GM12878 (cell line): ENCODE data around the gene KDM6B. TPM values are rescaled to one million over a fixed set of nuclear protein-coding genes. Genes with fewer than 3 reads are reported as not detected.

Experiments used
- ATAC-seq: fragments of 200-7000 bp; cut with Tn5 transposase; 3 replicates; pipeline ENCODE4 v1.9.1; 2020; ENCODE audit warnings: mild to moderate bottlenecking, moderate library complexity
- BruUV-seq: library from RNA; stranded (reverse); fragments of 400-500 nt; replicated peaks from 2 replicates; lab custom pipeline; 2021; lab: Mats Ljungman, UMichigan
- CTCF ChIA-PET: fragments of 300-600 bp; sonication (Branson Sonifier 250); formaldehyde crosslinking; extraction: SDS; loops from one replicate; lab custom pipeline; 2021; ENCODE audit warnings: inconsistent platforms; lab: Yijun Ruan, JAX
- POLR2A ChIA-PET: fragments of 350-600 bp; formaldehyde crosslinking; extraction: SDS; loops from one replicate; lab custom pipeline; 2021; ENCODE audit warnings: inconsistent platforms; lab: Charles Lee
- RAD21 ChIA-PET: fragments of 300-600 bp; sonication (Branson Sonifier 250); formaldehyde crosslinking; loops from one replicate; lab custom pipeline; 2023; ENCODE audit warnings: antibody characterized with exemption; ENCODE audit not compliant: unreplicated experiment; lab: Charles Lee
- SMC1A ChIA-PET: fragments of 300-600 bp; sonication (Branson Sonifier 250); formaldehyde crosslinking; loops from one replicate; lab custom pipeline; 2023; ENCODE audit not compliant: unreplicated experiment, uncharacterized antibody; lab: Charles Lee
- DNase-seq: peaks from one replicate; pipeline ENCODE4 v3.0.0-alpha.2; 2011; ENCODE audit warnings: low read depth, low spot score
- FAIRE-seq: peaks from 3 replicates; lab custom pipeline; 2011; peaks lifted over from hg19 to GRCh38; lab: Jason Lieb, UNC
- H2AFZ ChIP-seq: 2 replicates; pipeline ENCODE4 v1.6.0; 2011; ENCODE audit warnings: low read depth, low read length, control low read depth; ENCODE audit not compliant: control insufficient read depth
- H3K27ac ChIP-seq: 2 replicates; pipeline ENCODE4 v1.5.1; 2011; ENCODE audit warnings: control low read depth; ENCODE audit not compliant: control insufficient read depth, insufficient read depth
- H3K27me3 ChIP-seq, 2 experiments: replicated peaks in 1 of 2; 2 replicates each; pipeline versions ENCODE4 v1.6.0 to v1.6.1; 2011; ENCODE audit warnings: low read length in 1 of 2; ENCODE audit not compliant: control insufficient read depth in 2 of 2, insufficient read depth in 2 of 2
- H3K36me3 ChIP-seq, 2 experiments: 2 replicates each; pipeline ENCODE4 v1.5.1; 2011; ENCODE audit warnings: low read length in 1 of 2; ENCODE audit not compliant: control insufficient read depth in 2 of 2, insufficient read depth in 2 of 2
- H3K4me1 ChIP-seq: 2 replicates; pipeline ENCODE4 v1.6.1; 2011; ENCODE audit warnings: mild to moderate bottlenecking, low read length, moderate library complexity, mixed read lengths; ENCODE audit not compliant: control insufficient read depth, insufficient read depth
- H3K4me2 ChIP-seq: 2 replicates; pipeline ENCODE4 v1.6.0; 2011; ENCODE audit warnings: control low read depth; ENCODE audit not compliant: control insufficient read depth, insufficient read depth
- H3K4me3 ChIP-seq: fragments of 200-600 bp; sonication (generic); 2 replicates; pipeline ENCODE4 v1.5.1; 2016
- H3K79me2 ChIP-seq: 2 replicates; pipeline ENCODE4 v1.6.0; 2011; ENCODE audit warnings: low read length; ENCODE audit not compliant: control insufficient read depth, insufficient read depth
- H3K9ac ChIP-seq: 2 replicates; pipeline ENCODE4 v1.8.0; 2011; ENCODE audit warnings: low read length, control low read depth, mixed read lengths; ENCODE audit not compliant: control insufficient read depth, insufficient read depth
- H3K9me3 ChIP-seq: replicated peaks from 3 replicates; pipeline ENCODE4 v1.5.1; 2011; ENCODE audit warnings: mild to moderate bottlenecking, low read length; ENCODE audit not compliant: control insufficient read depth, insufficient read depth
- H4K20me1 ChIP-seq: 2 replicates; pipeline ENCODE4 v1.6.0; 2011; ENCODE audit not compliant: control insufficient read depth, insufficient read depth
- CBX3 ChIP-seq: fragments of 200-600 bp; sonication (generic); IDR thresholded peaks from 2 replicates; pipeline ENCODE4 v1.6.1; 2016; ENCODE audit warnings: low read depth, borderline replicate concordance
- CHD4 ChIP-seq: fragments of 200-600 bp; sonication (generic); IDR thresholded peaks from 2 replicates; pipeline ENCODE4 v1.6.1; 2016; ENCODE audit warnings: mild to moderate bottlenecking
- CTCF ChIP-seq, 3 experiments: IDR thresholded peaks in 2 of 3; conservative IDR thresholded peaks in 1 of 3; 2 replicates each; pipeline ENCODE4 v1.5.1; 2011; ENCODE audit warnings: low read depth in 3 of 3, low read length in 3 of 3, mild to moderate bottlenecking in 3 of 3, control low read depth in 2 of 3, moderate library complexity in 2 of 3, inconsistent platforms in 1 of 3, mixed read lengths in 1 of 3; ENCODE audit not compliant: control insufficient read depth in 2 of 3, insufficient read depth in 1 of 3; ENCODE audit errors: extremely low read depth in 1 of 3
- EED ChIP-seq: sonication (generic); IDR thresholded peaks from 2 replicates; pipeline ENCODE4 v1.6.1; 2016; ENCODE audit warnings: antibody characterized with exemption, low read depth
- KAT2A ChIP-seq: conservative IDR thresholded peaks from 2 replicates; pipeline ENCODE4 v1.6.1; 2011; ENCODE audit warnings: low read depth, low read length; ENCODE audit not compliant: control insufficient read depth
- RBBP5 ChIP-seq: fragments of 200-600 bp; sonication (generic); conservative IDR thresholded peaks from 2 replicates; pipeline ENCODE4 v1.6.1; 2016
- SIN3A ChIP-seq: IDR thresholded peaks from 2 replicates; pipeline ENCODE4 v1.6.1; 2012; ENCODE audit warnings: low read depth, low read length, improper control_type of control experiment
- SREBF2 ChIP-seq: IDR thresholded peaks from 2 replicates; pipeline ENCODE4 v1.6.1; 2012; ENCODE audit warnings: mild to moderate bottlenecking, low read length
- YY1 ChIP-seq: IDR thresholded peaks from 2 replicates; pipeline ENCODE4 v1.6.1; 2011; ENCODE audit warnings: low read depth, mild to moderate bottlenecking, low read length
- ZNF24 ChIP-seq: fragments of 450-650 bp; IDR thresholded peaks from 2 replicates; pipeline ENCODE4 v1.6.1; 2017; ENCODE audit warnings: antibody characterized with exemption, mild to moderate bottlenecking
- WGBS: methylation state at CpG from one replicate; pipeline ENCODE4 v1.1.6; 2016; ENCODE audit warnings: low lambda C conversion rate; ENCODE audit not compliant: insufficient replicate concordance, insufficient coverage; ENCODE audit errors: missing lambda C conversion rate; 5-methylcytosine and 5-hydroxymethylcytosine counted together
- in situ Hi-C: fragments of 300-500 bp; cut with MboI; formaldehyde crosslinking; loops from 9 replicates; pipeline ENCODE4 v1.14.3; 2018; ENCODE audit warnings: mixed read lengths
- intact Hi-C: fragments of 100-400 bp; cut with micrococcal nuclease; formaldehyde crosslinking; loops from one replicate; pipeline ENCODE4 v1.14.2; 2022; ENCODE audit not compliant: unreplicated experiment
- polyA plus RNA-seq, 11 experiments: library from polyadenylated mRNA; depleted of rRNA in 4 of 11; unstranded in 6 of 11; stranded (reverse) in 5 of 11; fragments of >200 nt; fragmentation: Nextera tagmentation in 4 of 11; fragmentation: Illumina TruSeq in 1 of 11; extraction: Ambion mirVana in 4 of 11; extraction: Trizol in 1 of 11; gene quantifications; 1 replicate in 1 of 11; 2 replicates in 10 of 11; pipeline versions ENCODE4 v1.2.1 to v1.2.3, GENCODE V29; 2011 to 2016; ENCODE audit warnings: inconsistent platforms in 2 of 11, missing spikeins in 2 of 11, low read depth in 1 of 11
- total RNA-seq, 4 experiments: library from RNA; depleted of rRNA in 3 of 4; stranded (reverse); fragments of >200 nt in 3 of 4; fragmentation: Illumina TruSeq in 1 of 4; extraction: Trizol in 1 of 4; gene quantifications; 2 replicates each; pipeline versions ENCODE4 v1.2.1 to v1.2.3, GENCODE V29; 2013 to 2021
- TF ChIP-seq, protein P1 (sequence below): fragments of 450-650 bp; IDR thresholded peaks from 2 replicates; pipeline ENCODE4 v1.6.1; 2017; ENCODE audit warnings: mild to moderate bottlenecking, moderate library complexity

The KDM6B gene
- total and polyA plus RNA-seq, 10 of the 15 experiments (the other 5 are each of a cell fraction or from before 2014, with no cell fraction given): 0.05 to 33.5 (median 2.3) TPM

GRCh38 chr17:7857713-7858521 lies 23.9 kb downstream of the KDM6B start, which contains the start of gene CYB5D1 (continued):
- TF ChIP-seq, protein P1, sequence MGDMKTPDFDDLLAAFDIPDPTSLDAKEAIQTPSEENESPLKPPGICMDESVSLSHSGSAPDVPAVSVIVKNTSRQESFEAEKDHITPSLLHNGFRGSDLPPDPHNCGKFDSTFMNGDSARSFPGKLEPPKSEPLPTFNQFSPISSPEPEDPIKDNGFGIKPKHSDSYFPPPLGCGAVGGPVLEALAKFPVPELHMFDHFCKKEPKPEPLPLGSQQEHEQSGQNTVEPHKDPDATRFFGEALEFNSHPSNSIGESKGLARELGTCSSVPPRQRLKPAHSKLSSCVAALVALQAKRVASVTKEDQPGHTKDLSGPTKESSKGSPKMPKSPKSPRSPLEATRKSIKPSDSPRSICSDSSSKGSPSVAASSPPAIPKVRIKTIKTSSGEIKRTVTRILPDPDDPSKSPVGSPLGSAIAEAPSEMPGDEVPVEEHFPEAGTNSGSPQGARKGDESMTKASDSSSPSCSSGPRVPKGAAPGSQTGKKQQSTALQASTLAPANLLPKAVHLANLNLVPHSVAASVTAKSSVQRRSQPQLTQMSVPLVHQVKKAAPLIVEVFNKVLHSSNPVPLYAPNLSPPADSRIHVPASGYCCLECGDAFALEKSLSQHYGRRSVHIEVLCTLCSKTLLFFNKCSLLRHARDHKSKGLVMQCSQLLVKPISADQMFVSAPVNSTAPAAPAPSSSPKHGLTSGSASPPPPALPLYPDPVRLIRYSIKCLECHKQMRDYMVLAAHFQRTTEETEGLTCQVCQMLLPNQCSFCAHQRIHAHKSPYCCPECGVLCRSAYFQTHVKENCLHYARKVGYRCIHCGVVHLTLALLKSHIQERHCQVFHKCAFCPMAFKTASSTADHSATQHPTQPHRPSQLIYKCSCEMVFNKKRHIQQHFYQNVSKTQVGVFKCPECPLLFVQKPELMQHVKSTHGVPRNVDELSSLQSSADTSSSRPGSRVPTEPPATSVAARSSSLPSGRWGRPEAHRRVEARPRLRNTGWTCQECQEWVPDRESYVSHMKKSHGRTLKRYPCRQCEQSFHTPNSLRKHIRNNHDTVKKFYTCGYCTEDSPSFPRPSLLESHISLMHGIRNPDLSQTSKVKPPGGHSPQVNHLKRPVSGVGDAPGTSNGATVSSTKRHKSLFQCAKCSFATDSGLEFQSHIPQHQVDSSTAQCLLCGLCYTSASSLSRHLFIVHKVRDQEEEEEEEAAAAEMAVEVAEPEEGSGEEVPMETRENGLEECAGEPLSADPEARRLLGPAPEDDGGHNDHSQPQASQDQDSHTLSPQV: no peak
- TF ChIP-seq ZNF24: no peak
- TF ChIP-seq, all 136 proteins: peak for 34

GRCh38 chr17:7858522-7858810 lies 24.4 kb downstream of the KDM6B start:
- SMC1A ChIA-PET: interaction anchor here (0.8 to 2.4 kb wide), 2 partner anchors 10 to 131 kb away, joined by 4 to 9 read pairs; no protein-coding TSS in a partner anchor
- intact Hi-C loops: loop anchor here (5.0 kb wide), 1 partner anchor 171 kb away; the partner anchor contains the start of genes TP53 and WRAP53
- POLR2A ChIA-PET: no interaction called here
- no peak for TF ChIP-seq CBX3
- no peak for TF ChIP-seq CHD4
- no peak for TF ChIP-seq SREBF2
- TF ChIP-seq SIN3A: no peak
- no peak for TF ChIP-seq EED
- TF ChIP-seq YY1: peak; percentile 80
- no peak for TF ChIP-seq RBBP5
- TF ChIP-seq CTCF (IDR thresholded peaks at IDR 0.05 in 2 of 3, conservative IDR thresholded peaks at IDR 0.05 in 1 of 3; ENCODE audit: control insufficient read depth in 2 of 3, extremely low read depth in 1 of 3, insufficient read depth in 1 of 3, low read depth in 3 of 3, low read length in 3 of 3): peak; percentile 15 to 44 (median 31); a peak in 3 of 6 replicates
- no peak for TF ChIP-seq KAT2A
- TF ChIP-seq, protein P1: no peak

More at GRCh38 chr17:7858522-7858810, 24.4 kb downstream of the KDM6B start:
- peak; percentile 20 for ATAC-seq
- H3K4me3 ChIP-seq: peak overlapping the region; percentile 96
- in situ Hi-C loops: no loop called here
- no peaks in the 10 kb centered on the region for H3K9me3 ChIP-seq
- H3K4me2 ChIP-seq: peak overlapping the region; percentile 79
- ChIA-PET CTCF (interaction anchor here (0.9 to 15.5 kb wide), 3 partner anchors 19 to 198 kb away, joined by 3 to 308 read pairs (median 75); no protein-coding TSS in a partner anchor), RAD21 (interaction anchor here (0.6 to 7.4 kb wide), 3 partner anchors 15 to 274 kb away, joined by 3 to 65 read pairs (median 3); no protein-coding TSS in a partner anchor)
- H3K79me2 ChIP-seq: peaks cover 17% of the 10 kb centered on the region
- DNase-seq: no peak
- WGBS: 52% methylated on average over 20 of the region's 20 CpGs
- no peaks in the 10 kb centered on the region for H3K27me3 ChIP-seq
- peak overlapping the region; percentile 86 for H3K9ac ChIP-seq
- no peak overlapping the region for H2AFZ ChIP-seq
- no TSS peak for BruUV-seq
- FAIRE-seq: no peak
- H3K4me1 ChIP-seq: peaks cover 17% of the 10 kb centered on the region
- H3K36me3 ChIP-seq: no peaks in the 10 kb centered on the region; a peak in 2 of 4 replicates
- no peaks in the 10 kb centered on the region for H4K20me1 ChIP-seq
- peak overlapping the region; percentile 96 for H3K27ac ChIP-seq
